Measurements from ENCODE around the gene SAMHD1.
"Not testable (repeated sequence)": the region's sequence is repeated elsewhere in the genome, so short reads cannot be mapped to it uniquely, and the experiment has no call there.

SAMHD1 gene

GRCh38 chr20:36951198-36951978 lies at the start of gene SAMHD1:
Gene SAMHD1, minus strand, starts transcription at chr20:36951708. Its CDS starts 65 bp downstream, at chr20:36951643.
- DNase-seq = peak; percentile 91

- not testable (repeated sequence) for DNase-seq
Measured at GRCh38 chr20:37000171-37000570, 48.7 kb upstream of the SAMHD1 start.

GRCh38 chr20:36998652-36999051 lies 47.1 kb upstream of the SAMHD1 start:
- DNase-seq = no peak

GRCh38 chr20:36997121-36997520 lies 45.6 kb upstream of the SAMHD1 start:
- DNase-seq = no peak

GRCh38 chr20:36994221-36994620 lies 42.7 kb upstream of the SAMHD1 start:
- DNase-seq = not testable (repeated sequence)

GRCh38 chr20:36992802-36993334 lies 41.4 kb upstream of the SAMHD1 start:
- DNase-seq = no peak

GRCh38 chr20:36991703-36992102 lies 40.2 kb upstream of the SAMHD1 start:
- no peak for DNase-seq

GRCh38 chr20:36989797-36990196 lies 38.3 kb upstream of the SAMHD1 start:
- DNase-seq = no peak

- DNase-seq = peak; percentile 58
Measured at GRCh38 chr20:36988494-36988966, 37.0 kb upstream of the SAMHD1 start.

- peak; percentile 69 for DNase-seq
Measured at GRCh38 chr20:36984257-36984638, 32.7 kb upstream of the SAMHD1 start.

GRCh38 chr20:36975099-36975818 lies 23.8 kb upstream of the SAMHD1 start:
- no peak for DNase-seq

GRCh38 chr20:36974660-36975059 lies 23.2 kb upstream of the SAMHD1 start:
- no peak for DNase-seq

- no peak for DNase-seq
Measured at GRCh38 chr20:36971103-36971502, 19.6 kb upstream of the SAMHD1 start.

GRCh38 chr20:36969478-36970186 lies 18.1 kb upstream of the SAMHD1 start:
- DNase-seq = no peak

- DNase-seq = no peak
Measured at GRCh38 chr20:36969051-36969450, 17.5 kb upstream of the SAMHD1 start.

- DNase-seq = no peak
Measured at GRCh38 chr20:36967636-36968035, 16.1 kb upstream of the SAMHD1 start.

GRCh38 chr20:36966965-36967364 lies 15.5 kb upstream of the SAMHD1 start:
- not testable (repeated sequence) for DNase-seq

GRCh38 chr20:36962354-36962941 lies 10.9 kb upstream of the SAMHD1 start:
- DNase-seq = not testable (repeated sequence)

GRCh38 chr20:36959242-36959641 lies 7.7 kb upstream of the SAMHD1 start:
- DNase-seq = no peak

GRCh38 chr20:36957875-36958667 lies 6.6 kb upstream of the SAMHD1 start:
- DNase-seq = no peak

- no peak for DNase-seq
Measured at GRCh38 chr20:36956674-36957073, 5.2 kb upstream of the SAMHD1 start.

- no peak for DNase-seq
Measured at GRCh38 chr20:36956016-36956415, 4.5 kb upstream of the SAMHD1 start.

Measured in NCI-H2171 (cell line).